Bone marrow (tissue), 2 donors: ENCODE data around the gene WDR27.
"Not testable (repeated sequence)": the region's sequence is repeated elsewhere in the genome, so short reads cannot be mapped to it uniquely, and the experiment has no call there.

Experiments
- DNase-seq, 2 donors: peaks; one replicate each; lab custom pipeline; 2025; lab: John Stamatoyannopoulos, UW

WDR27 gene

DNA sequence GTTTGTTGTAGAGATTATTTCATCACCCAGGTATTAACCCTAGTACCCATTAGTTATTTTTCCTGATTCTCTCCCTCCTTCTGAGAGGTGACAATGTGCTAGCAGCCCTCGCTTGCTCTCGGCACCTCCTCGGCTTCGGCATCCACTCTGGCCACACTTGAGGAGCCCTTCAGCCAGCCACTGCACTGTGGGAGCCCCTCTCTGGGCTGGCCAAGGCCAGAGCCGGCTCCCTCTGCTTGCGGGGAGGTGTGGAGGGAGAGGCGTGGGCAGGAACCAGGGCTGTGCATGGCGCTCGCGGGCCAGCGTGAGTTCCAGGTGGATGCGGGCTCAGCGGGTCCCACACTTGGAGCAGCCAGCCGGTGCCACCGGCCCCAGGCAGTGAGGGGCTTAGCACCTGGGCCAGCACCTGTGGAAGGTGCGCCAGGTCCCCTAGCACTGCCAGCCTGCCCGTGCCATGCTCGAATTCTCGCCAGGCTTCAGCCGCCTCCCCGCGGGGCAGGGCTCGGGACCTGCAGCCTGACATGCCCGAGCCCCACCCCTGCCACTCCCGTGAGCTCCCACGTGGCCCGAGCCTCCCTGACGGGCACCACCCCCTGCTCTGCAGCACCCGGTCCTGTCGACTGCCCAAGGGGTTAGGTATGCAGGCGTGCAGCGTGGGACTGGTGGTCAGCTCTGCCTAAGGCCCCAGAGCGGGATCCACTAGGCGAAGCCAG, 221.9 kb downstream of the WDR27 start:
- DNase-seq, result no peak

DNA sequence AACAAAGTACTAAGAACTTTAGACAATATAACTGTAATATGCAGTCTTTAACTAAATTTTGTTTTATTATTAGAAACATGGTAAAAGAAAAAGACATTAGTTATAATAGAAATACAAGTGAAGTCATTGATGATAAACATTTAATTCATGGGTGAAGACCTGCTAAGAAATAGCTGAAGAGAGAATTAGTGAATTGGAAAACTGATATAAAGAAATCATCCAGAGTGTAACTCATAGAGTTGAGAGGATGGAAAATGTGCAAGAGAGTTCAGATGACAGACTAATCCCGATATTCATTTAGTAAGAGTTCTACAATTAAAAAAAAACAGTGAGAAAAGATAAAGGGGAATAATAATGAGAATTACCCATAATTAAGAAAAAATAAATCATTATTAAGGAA, 227.5 kb downstream of the WDR27 start:
- no peak for DNase-seq

DNA sequence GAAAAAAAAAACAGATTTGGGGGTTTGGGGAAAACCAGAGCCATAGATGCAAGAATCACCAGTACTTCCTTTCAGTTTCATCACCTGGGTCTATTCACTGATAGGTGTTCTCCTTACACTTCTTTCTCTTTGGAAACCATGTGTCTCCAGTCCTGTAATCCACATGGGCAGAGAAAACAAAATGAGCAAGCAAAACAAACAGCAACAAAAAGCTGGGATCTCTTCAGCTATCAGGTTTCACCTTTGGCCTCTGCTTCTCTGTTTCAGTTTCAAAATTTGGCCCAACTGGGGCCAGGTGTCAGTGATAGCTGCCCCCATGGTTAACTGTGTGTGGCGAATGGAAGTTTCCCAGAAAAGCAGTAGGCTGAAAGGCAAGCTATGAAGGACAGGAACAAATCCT, 228.2 kb downstream of the WDR27 start:
- no peak for DNase-seq

DNA sequence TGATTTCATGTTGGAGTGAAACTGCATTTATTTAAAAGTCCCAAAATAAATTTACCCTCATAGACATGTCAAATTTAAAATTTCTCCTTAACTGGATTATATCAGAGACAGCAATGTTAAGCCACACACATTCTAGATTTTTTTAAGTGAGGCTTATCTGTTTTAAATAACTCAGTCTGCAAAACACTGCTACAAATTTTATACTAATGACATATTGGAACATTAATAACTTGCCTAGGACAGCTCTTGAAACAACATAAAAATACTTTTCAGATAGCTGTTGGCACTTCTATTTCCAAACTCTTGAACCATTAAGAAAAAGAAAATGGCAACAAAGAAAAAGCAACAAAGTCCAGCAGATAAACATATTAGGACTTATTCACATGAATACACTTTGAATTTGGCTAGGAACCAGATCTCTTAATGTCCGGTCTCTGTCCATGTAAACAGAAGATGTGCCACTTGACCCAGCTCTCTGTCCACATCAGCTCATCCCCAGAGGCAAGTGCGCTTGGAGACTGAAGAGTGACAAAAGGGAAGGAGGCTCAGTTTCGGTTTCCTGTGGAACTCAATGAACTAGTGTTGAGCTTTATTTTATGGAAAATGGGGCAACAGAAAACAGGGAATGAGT, 228.9 kb downstream of the WDR27 start:
- no peak for DNase-seq

- no peak for DNase-seq
Measured at GRCh38 chr6:169470790-169471189, 231.0 kb downstream of the WDR27 start.

DNA sequence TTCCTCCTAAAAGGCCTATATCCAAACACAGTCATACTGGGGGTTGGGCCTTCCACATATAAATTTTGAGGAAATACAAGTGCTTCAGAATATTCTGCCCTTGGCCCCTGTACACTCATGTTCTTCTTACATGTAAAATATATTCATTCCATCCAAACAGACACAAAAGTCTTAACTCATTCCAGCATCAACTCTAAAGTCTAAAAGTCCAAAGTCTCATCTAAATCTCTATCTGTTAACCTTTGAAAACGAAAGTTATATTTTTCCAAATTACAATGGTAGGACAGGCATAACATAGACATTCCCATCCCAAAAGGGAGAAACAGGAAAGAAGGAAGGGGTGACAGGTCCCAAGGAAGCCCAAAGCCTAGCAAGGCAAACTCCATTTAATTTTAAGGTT, 232.8 kb downstream of the WDR27 start:
- no peak for DNase-seq

GRCh38 chr6:169467755-169468154, 234.1 kb downstream of the WDR27 start:
- not testable (repeated sequence) for DNase-seq

- not testable (repeated sequence) for DNase-seq
Measured at GRCh38 chr6:169466256-169466655, 235.6 kb downstream of the WDR27 start.

DNA sequence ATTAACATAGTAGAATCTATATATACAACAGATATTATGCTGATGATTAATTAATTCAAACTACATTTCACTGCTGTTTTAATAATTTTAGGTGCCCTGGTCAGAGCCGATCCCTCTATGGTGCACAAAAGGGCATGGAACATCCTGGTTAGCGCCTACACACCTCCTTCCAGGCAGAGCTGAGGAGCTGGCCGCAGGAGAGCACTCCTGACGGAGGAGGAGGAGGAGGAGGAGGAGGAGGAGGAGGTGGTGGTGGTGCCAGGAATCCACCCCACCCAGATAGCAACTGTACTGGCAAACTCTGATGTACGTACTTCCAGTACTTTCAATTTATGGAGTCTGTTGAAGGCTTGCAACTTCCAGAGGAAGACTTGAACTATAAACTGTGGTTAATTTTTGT, 244.1 kb downstream of the WDR27 start:
- DNase-seq, result no peak

DNA sequence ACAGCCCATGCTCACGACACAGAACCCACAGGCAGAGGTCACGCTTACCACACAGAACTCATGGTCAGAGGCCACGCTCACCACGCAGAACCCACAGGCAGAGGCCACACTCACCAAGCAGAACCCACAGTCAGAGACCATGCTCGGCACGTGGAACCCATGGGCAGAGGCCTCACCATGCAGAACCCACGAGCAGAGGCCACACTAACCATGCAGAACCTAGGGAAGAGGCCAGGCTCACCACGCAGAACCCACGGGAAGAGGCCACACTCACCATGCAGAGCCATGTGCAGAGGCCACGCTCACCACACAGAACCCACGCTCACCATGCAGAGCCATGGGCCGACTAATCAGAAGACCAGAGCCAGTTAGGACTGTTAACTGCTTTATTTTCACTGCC, 245.0 kb downstream of the WDR27 start:
- DNase-seq, result no peak

GRCh38 chr6:169455470-169455869, 246.4 kb downstream of the WDR27 start:
- DNase-seq, result no peak

GRCh38 chr6:169454872-169455204, 247.0 kb downstream of the WDR27 start:
- no peak for DNase-seq

DNA sequence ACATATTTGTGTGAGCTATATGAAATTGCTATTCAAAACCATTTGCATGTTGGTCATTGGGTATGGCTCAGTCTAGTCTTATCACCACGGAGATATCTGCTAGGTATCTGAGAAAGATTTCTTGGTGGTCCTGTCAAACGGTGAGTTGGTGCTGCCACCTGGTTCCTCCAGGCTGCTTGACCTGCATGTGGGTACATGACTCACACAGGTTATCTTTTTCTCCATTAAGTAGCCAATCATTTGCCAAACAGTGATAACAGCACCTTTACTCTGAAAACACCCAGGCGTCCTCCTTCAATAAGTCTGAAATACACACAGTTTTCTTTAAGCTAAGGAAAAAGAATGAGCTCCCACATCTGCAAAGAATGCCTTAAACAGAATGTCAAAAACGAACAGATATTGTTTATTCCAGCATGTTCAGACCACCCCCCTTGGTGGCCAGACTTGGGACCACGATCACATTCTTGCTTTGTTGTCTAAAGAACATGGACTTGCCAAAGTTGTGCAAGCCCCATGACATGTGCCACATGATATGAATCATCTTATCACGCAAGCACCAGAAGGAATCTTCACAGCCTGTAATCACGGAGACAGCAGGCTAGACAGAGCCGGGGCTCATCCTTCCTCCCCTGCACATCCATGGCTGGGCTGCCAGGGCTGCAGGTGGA, 247.5 kb downstream of the WDR27 start:
- DNase-seq, result no peak

DNA sequence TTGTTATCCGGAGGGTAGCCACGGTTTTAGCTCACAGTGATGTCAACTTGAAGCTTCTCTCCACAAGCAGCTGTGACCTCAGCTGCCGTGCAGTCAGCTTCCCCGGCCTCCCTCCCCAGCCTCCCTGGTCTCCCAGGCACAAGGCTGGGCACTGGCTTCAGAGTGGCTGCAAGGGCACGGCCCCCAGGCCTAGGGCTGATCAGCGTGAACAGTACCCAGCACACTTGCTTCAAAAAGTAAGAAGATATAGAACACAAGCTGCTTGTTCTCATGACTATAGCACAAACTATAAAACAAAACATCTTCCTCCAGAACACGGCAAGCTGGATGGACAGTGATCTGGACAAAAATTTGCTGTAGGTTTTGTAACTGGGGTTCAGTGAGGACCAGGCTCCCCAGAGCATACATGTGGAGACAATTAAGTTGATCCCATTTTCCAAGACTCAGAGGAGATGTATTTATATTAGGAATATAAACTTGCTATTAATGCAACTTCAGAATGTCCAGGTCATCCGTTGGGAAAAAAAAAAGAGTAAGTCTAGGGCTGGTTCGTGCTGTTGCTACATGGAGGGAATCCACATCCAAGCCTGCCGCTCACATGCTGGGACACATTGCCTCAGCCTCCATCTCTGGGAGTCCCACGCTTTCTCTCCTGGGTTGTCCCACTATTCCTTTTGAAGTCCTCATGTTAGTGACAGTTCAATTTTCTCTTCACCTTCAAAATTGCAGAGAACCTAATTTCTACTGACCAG, 248.8 kb downstream of the WDR27 start:
- no peak for DNase-seq

GRCh38 chr6:169452117-169452868, 249.5 kb downstream of the WDR27 start:
- no peak for DNase-seq

GRCh38 chr6:169451065-169451838, 250.6 kb downstream of the WDR27 start:
- DNase-seq, result no peak

DNA sequence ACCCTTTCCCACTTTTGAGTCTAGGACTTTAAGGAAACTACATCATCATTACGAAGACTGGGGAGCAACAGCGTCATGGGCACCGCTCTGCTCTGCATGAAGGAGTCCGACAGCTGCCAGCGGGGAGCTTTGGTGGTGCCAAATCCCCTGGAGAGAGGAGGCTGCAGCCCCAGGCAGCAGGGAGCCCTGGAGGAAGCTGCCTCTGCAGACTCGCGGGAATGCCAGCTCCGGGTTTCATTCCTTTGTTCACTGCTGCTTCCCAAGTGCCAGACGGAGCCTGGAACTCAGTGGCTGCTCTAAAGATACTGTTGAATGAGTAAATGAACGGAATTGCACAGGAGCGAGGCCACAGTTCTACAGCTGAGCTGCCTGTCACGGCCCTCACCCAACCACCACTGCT, 251.7 kb downstream of the WDR27 start:
- no peak for DNase-seq

GRCh38 chr6:169449221-169449620, 252.6 kb downstream of the WDR27 start:
- DNase-seq, result no peak

- DNase-seq, result no peak
Measured at GRCh38 chr6:169445661-169446581, 255.9 kb downstream of the WDR27 start.

DNA sequence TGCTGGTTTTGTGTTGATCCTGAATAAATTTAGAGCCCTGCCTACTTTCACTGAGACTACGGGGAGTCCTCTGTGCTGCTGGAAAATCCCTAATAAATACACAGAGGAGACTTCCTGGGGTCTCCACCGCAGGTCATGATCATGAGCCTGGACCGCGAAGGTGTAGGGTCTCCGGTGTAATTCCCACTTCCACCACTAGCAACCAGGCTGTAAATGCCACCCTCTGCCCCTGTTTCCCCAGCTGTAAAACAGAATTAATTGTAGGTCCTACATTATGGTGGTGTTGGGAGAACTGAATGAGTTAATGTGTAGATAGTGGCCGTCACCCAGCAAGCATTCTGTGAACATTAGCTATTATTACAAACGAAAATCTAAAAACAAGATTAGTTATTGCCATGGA, 256.6 kb downstream of the WDR27 start:
- no peak for DNase-seq
